Osteoblast (primary cell): ENCODE results near the gene GJC3. TPM values are rescaled to one million over a fixed set of nuclear protein-coding genes. Genes with fewer than 3 reads are reported as not detected.

Experiments
- DNase-seq: peaks from one replicate; pipeline ENCODE4 v3.0.0; 2011; ENCODE audit warnings: low spot score, mixed read lengths; ENCODE audit not compliant: insufficient read length; ENCODE audit errors: missing footprints
- H2AFZ ChIP-seq: 2 replicates; pipeline ENCODE4 v1.6.0; 2011; ENCODE audit warnings: mild to moderate bottlenecking, low read length
- H3K27ac ChIP-seq: 2 replicates; pipeline ENCODE4 v1.5.1; 2011; ENCODE audit warnings: mild to moderate bottlenecking, low read depth, low read length, moderate library complexity
- H3K27me3 ChIP-seq: 2 replicates; pipeline ENCODE4 v1.6.0; 2012; ENCODE audit warnings: mild to moderate bottlenecking, control low read depth, inconsistent platforms, low read length, moderate library complexity; ENCODE audit not compliant: insufficient read depth
- H3K36me3 ChIP-seq: 2 replicates; pipeline ENCODE4 v1.5.1; 2011; ENCODE audit warnings: mild to moderate bottlenecking, low read length, control low read depth, moderate library complexity; ENCODE audit not compliant: insufficient read depth
- H3K4me1 ChIP-seq: 2 replicates; pipeline ENCODE4 v1.5.1; 2011; ENCODE audit warnings: mild to moderate bottlenecking, low read length, control low read depth, moderate library complexity; ENCODE audit not compliant: insufficient read depth
- H3K4me2 ChIP-seq: 2 replicates; pipeline ENCODE4 v1.6.0; 2011; ENCODE audit warnings: mild to moderate bottlenecking, low read length; ENCODE audit not compliant: insufficient read depth
- H3K4me3 ChIP-seq: fragments of 200-600 bp; sonication (generic); 3 replicates; pipeline ENCODE4 v1.5.1; 2012; ENCODE audit warnings: mild to moderate bottlenecking, low read length, inconsistent platforms; ENCODE audit not compliant: insufficient read depth
- H3K79me2 ChIP-seq: 2 replicates; pipeline ENCODE4 v1.6.0; 2012; ENCODE audit warnings: mild to moderate bottlenecking, low read length, control low read depth, inconsistent platforms; ENCODE audit not compliant: insufficient read depth
- H3K9me3 ChIP-seq: 2 replicates; pipeline ENCODE4 v1.5.1; 2011; ENCODE audit warnings: low read depth, low read length, control low read depth
- H4K20me1 ChIP-seq: 2 replicates; pipeline ENCODE4 v1.6.0; 2012; ENCODE audit warnings: mild to moderate bottlenecking, low read length, control low read depth; ENCODE audit not compliant: insufficient read depth
- CTCF ChIP-seq: IDR thresholded peaks from 2 replicates; pipeline ENCODE4 v1.5.1; 2011; ENCODE audit warnings: mild to moderate bottlenecking, low read depth, low read length, moderate library complexity; ENCODE audit errors: extremely low read depth
- total RNA-seq: library from RNA; depleted of rRNA; stranded (reverse); fragments of >200 nt; gene quantifications from 2 replicates; pipeline ENCODE4 v1.2.3, GENCODE V29; 2012

The GJC3 gene
- total RNA-seq, 1 donor, result not detected

GRCh38 chr7:99927536-99927935 is 1.9 kb downstream of the GJC3 start:
- Histone ChIP-seq H4K20me1 (no peaks in the 10 kb centered on the region), H3K36me3 (no peaks in the 10 kb centered on the region), H3K9me3 (no peaks in the 10 kb centered on the region), H3K4me2 (no peak overlapping the region), H3K4me3 (no peak overlapping the region), H3K79me2 (no peaks in the 10 kb centered on the region), H2AFZ (no peak overlapping the region), H3K27ac (no peak overlapping the region), H3K27me3 (peaks cover 25% of the 10 kb centered on the region), H3K4me1 (peaks cover 7% of the 10 kb centered on the region)
- no peak for DNase-seq
- TF ChIP-seq CTCF, result no peak

GRCh38 chr7:99926321-99926720 is 3.1 kb downstream of the GJC3 start:
- peaks cover 25% of the 10 kb centered on the region for H3K27me3 ChIP-seq
- H2AFZ ChIP-seq, result no peak overlapping the region
- H3K4me2 ChIP-seq, result no peak overlapping the region
- no peaks in the 10 kb centered on the region for H3K9me3 ChIP-seq
- H3K27ac ChIP-seq, result no peak overlapping the region
- H3K4me3 ChIP-seq, result no peak overlapping the region
- H3K79me2 ChIP-seq, result no peaks in the 10 kb centered on the region
- no peaks in the 10 kb centered on the region for H3K36me3 ChIP-seq
- no peak for DNase-seq
- H4K20me1 ChIP-seq, result no peaks in the 10 kb centered on the region
- TF ChIP-seq CTCF, result no peak
- H3K4me1 ChIP-seq, result peaks cover 7% of the 10 kb centered on the region

GRCh38 chr7:99923200-99923599 is 6.2 kb downstream of the GJC3 start:
- Histone ChIP-seq H3K27me3 (peaks cover 15% of the 10 kb centered on the region), H4K20me1 (peaks cover 5% of the 10 kb centered on the region), H3K79me2 (peaks cover 11% of the 10 kb centered on the region), H3K4me2 (no peak overlapping the region), H3K9me3 (no peaks in the 10 kb centered on the region), H3K4me3 (no peak overlapping the region), H3K36me3 (no peaks in the 10 kb centered on the region), H2AFZ (no peak overlapping the region), H3K4me1 (peaks cover 10% of the 10 kb centered on the region), H3K27ac (no peak overlapping the region)
- no peak for DNase-seq
- TF ChIP-seq CTCF, result no peak

- Histone ChIP-seq H3K79me2 (peaks cover 40% of the 10 kb centered on the region), H4K20me1 (peaks cover 23% of the 10 kb centered on the region), H3K27ac (peak overlapping the region; percentile 85), H2AFZ (peak overlapping the region; percentile 92), H3K4me1 (peaks cover 17% of the 10 kb centered on the region), H3K4me2 (peak overlapping the region; percentile 94), H3K9me3 (no peaks in the 10 kb centered on the region), H3K4me3 (peak overlapping the region; percentile 88), H3K27me3 (no peaks in the 10 kb centered on the region), H3K36me3 (peaks cover 8% of the 10 kb centered on the region)
- DNase-seq, result no peak
- no peak for TF ChIP-seq CTCF
These were observed 9.3 kb downstream of the GJC3 start for GRCh38 chr7:99920149-99920548.
